Keratinocyte (primary cell): ENCODE data around the gene GRK3.

ENCODE experiments used
- EZH2 ChIP-seq: IDR thresholded peaks from one replicate; pipeline ENCODE4 v1.6.1; 2012; ENCODE audit warnings: inconsistent platforms, mild to moderate bottlenecking, low read length, moderate library complexity
- TF ChIP-seq, protein P1 (sequence below), 3 experiments: IDR thresholded peaks in 1 of 3; conservative IDR thresholded peaks in 1 of 3; optimal IDR thresholded peaks in 1 of 3; 2 replicates in 2 of 3; 3 replicates in 1 of 3; pipeline versions ENCODE3 to v1.5.1; 2011; ENCODE audit warnings: low read length in 3 of 3, mild to moderate bottlenecking in 3 of 3, moderate library complexity in 2 of 3, control low read depth in 1 of 3, inconsistent platforms in 1 of 3; ENCODE audit not compliant: insufficient read depth in 2 of 3; ENCODE audit errors: extremely low read depth in 1 of 3

GRCh38 chr22:25558341-25558740, 6.1 kb upstream of the GRK3 start:
- TF ChIP-seq, protein P1, sequence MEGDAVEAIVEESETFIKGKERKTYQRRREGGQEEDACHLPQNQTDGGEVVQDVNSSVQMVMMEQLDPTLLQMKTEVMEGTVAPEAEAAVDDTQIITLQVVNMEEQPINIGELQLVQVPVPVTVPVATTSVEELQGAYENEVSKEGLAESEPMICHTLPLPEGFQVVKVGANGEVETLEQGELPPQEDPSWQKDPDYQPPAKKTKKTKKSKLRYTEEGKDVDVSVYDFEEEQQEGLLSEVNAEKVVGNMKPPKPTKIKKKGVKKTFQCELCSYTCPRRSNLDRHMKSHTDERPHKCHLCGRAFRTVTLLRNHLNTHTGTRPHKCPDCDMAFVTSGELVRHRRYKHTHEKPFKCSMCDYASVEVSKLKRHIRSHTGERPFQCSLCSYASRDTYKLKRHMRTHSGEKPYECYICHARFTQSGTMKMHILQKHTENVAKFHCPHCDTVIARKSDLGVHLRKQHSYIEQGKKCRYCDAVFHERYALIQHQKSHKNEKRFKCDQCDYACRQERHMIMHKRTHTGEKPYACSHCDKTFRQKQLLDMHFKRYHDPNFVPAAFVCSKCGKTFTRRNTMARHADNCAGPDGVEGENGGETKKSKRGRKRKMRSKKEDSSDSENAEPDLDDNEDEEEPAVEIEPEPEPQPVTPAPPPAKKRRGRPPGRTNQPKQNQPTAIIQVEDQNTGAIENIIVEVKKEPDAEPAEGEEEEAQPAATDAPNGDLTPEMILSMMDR (optimal IDR thresholded peaks at IDR 0.05 in 1 of 3, IDR thresholded peaks at IDR 0.05 in 1 of 3, conservative IDR thresholded peaks at IDR 0.05 in 1 of 3; ENCODE audit: extremely low read depth in 1 of 3, insufficient read depth in 2 of 3, low read length in 3 of 3) = no peak
- no peak for TF ChIP-seq EZH2
